ENCODE measurements around the gene PPA2.

DNA sequence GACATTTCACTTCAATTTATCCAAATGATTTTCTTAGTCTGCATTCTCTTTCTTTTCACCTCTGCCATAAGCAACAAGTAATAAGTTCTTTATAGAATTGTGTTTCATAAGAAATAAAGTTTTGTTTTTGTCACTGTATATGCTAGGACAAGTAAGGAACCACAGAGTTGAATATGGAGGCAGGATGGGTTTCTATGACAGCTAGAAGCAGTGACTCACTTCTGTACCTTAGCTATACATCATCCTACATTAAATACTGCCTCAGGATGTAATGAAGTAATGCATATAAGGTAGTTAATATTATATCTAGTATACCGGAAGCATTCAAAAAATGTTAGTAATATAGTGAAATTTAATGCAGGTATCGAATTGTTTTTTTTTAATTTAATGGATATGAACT lies 128.0 kb downstream of the PPA2 start:
- no peak for TF ChIP-seq EZH2 (IDR thresholded peaks at IDR 0.05; ENCODE audit: low read depth, unreplicated experiment)
- TF ChIP-seq, protein P1, sequence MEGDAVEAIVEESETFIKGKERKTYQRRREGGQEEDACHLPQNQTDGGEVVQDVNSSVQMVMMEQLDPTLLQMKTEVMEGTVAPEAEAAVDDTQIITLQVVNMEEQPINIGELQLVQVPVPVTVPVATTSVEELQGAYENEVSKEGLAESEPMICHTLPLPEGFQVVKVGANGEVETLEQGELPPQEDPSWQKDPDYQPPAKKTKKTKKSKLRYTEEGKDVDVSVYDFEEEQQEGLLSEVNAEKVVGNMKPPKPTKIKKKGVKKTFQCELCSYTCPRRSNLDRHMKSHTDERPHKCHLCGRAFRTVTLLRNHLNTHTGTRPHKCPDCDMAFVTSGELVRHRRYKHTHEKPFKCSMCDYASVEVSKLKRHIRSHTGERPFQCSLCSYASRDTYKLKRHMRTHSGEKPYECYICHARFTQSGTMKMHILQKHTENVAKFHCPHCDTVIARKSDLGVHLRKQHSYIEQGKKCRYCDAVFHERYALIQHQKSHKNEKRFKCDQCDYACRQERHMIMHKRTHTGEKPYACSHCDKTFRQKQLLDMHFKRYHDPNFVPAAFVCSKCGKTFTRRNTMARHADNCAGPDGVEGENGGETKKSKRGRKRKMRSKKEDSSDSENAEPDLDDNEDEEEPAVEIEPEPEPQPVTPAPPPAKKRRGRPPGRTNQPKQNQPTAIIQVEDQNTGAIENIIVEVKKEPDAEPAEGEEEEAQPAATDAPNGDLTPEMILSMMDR (conservative IDR thresholded peaks at IDR 0.05; ENCODE audit: low read depth in 2 of 2) = no peak
- TF ChIP-seq JUNB (IDR thresholded peaks at IDR 0.05; ENCODE audit: unreplicated experiment) = no peak
